PFSK-1 (cell line): Measurements from ENCODE around the gene ADAMTS13.

ENCODE experiments used
- POLR2AphosphoS5 ChIP-seq: IDR thresholded peaks from 2 replicates; pipeline ENCODE4 v1.6.1; 2012; ENCODE audit warnings: low read depth, mild to moderate bottlenecking, control low read depth, low read length, moderate library complexity
- SIN3A ChIP-seq: IDR thresholded peaks from 2 replicates; pipeline ENCODE4 v1.6.1; 2012; ENCODE audit warnings: mild to moderate bottlenecking, low read length, moderate library complexity, borderline replicate concordance; ENCODE audit not compliant: insufficient read depth
- TAF1 ChIP-seq: IDR thresholded peaks from 2 replicates; pipeline ENCODE4 v1.6.1; 2012; ENCODE audit warnings: low read length, control low read depth, borderline replicate concordance; ENCODE audit not compliant: insufficient read depth
- TF ChIP-seq, protein P1 (sequence below), 2 experiments: IDR thresholded peaks; 2 replicates each; pipeline versions ENCODE4 v1.6.1 to v1.8.0; 2011 to 2012; ENCODE audit warnings: low read depth in 2 of 2, low read length in 2 of 2, control low read depth in 1 of 2, inconsistent platforms in 1 of 2, mild to moderate bottlenecking in 1 of 2, moderate library complexity in 1 of 2; ENCODE audit not compliant: insufficient read depth in 1 of 2

DNA sequence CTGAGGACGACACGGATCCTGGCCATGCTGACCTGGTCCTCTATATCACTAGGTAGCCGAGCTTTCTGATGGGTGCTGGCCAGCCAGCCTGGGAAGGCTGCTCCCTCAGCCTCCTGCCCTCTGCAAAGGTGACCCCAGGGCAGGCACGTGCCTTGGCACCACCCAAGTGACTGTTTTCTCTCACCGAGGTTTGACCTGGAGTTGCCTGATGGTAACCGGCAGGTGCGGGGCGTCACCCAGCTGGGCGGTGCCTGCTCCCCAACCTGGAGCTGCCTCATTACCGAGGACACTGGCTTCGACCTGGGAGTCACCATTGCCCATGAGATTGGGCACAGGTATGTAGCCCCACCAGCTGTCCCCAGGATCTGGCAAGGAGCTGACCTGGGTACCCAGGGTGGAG, 3.8 kb downstream of the ADAMTS13 start:
- TF ChIP-seq, protein P1, sequence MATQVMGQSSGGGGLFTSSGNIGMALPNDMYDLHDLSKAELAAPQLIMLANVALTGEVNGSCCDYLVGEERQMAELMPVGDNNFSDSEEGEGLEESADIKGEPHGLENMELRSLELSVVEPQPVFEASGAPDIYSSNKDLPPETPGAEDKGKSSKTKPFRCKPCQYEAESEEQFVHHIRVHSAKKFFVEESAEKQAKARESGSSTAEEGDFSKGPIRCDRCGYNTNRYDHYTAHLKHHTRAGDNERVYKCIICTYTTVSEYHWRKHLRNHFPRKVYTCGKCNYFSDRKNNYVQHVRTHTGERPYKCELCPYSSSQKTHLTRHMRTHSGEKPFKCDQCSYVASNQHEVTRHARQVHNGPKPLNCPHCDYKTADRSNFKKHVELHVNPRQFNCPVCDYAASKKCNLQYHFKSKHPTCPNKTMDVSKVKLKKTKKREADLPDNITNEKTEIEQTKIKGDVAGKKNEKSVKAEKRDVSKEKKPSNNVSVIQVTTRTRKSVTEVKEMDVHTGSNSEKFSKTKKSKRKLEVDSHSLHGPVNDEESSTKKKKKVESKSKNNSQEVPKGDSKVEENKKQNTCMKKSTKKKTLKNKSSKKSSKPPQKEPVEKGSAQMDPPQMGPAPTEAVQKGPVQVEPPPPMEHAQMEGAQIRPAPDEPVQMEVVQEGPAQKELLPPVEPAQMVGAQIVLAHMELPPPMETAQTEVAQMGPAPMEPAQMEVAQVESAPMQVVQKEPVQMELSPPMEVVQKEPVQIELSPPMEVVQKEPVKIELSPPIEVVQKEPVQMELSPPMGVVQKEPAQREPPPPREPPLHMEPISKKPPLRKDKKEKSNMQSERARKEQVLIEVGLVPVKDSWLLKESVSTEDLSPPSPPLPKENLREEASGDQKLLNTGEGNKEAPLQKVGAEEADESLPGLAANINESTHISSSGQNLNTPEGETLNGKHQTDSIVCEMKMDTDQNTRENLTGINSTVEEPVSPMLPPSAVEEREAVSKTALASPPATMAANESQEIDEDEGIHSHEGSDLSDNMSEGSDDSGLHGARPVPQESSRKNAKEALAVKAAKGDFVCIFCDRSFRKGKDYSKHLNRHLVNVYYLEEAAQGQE (IDR thresholded peaks at IDR 0.05; ENCODE audit: insufficient read depth in 1 of 2, low read depth in 2 of 2, low read length in 2 of 2) = no peak
- TF ChIP-seq POLR2AphosphoS5 (no peak), SIN3A (no peak), TAF1 (no peak)
